Caco-2 (cell line): ENCODE data around the gene ZNF503. TPM values are rescaled to one million over a fixed set of nuclear protein-coding genes. Genes with fewer than 3 reads are reported as not detected.

Experiments used
- BruUV-seq: library from RNA; stranded (reverse); fragments of 400-500 nt; replicated peaks from 2 replicates; lab custom pipeline; 2021; lab: Mats Ljungman, UMichigan
- CTCF ChIA-PET: fragments of 300-600 bp; sonication (Branson Sonifier 250); formaldehyde crosslinking; loops from one replicate; lab custom pipeline; 2022; ENCODE audit warnings: antibody characterized with exemption; lab: Charles Lee
- POLR2A ChIA-PET: fragments of 300-600 bp; sonication (Branson Sonifier 250); formaldehyde crosslinking; loops from one replicate; lab custom pipeline; 2022; ENCODE audit warnings: antibody characterized with exemption; lab: Charles Lee
- DNase-seq, 2 experiments: peaks; one replicate each; pipeline versions ENCODE4 v3.0.0 to v3.0.0-alpha.2; 2020 to 2022
- H3K27me3 ChIP-seq: replicated peaks from 2 replicates; pipeline ENCODE4 v1.6.0; 2011; ENCODE audit warnings: low read length; ENCODE audit not compliant: control insufficient read depth, insufficient read depth
- H3K36me3 ChIP-seq: 2 replicates; pipeline ENCODE4 v1.5.1; 2011; ENCODE audit warnings: low read length; ENCODE audit not compliant: control insufficient read depth, insufficient read depth
- H3K4me1 ChIP-seq: fragments of 250-450 bp; sonication (Bioruptor Pico); 2 replicates; pipeline ENCODE4 v1.5.1; 2020; ENCODE audit warnings: mild to moderate bottlenecking
- H3K4me3 ChIP-seq: 2 replicates; pipeline ENCODE4 v1.5.1; 2011; ENCODE audit warnings: low read depth, mild to moderate bottlenecking, control low read depth, low read length
- H3K9me3 ChIP-seq: fragments of 250-450 bp; sonication (Bioruptor Pico); 2 replicates; pipeline ENCODE4 v1.5.1; 2020; ENCODE audit warnings: mild to moderate bottlenecking, moderate library complexity
- H3K27ac Mint-ChIP-seq: one replicate; pipeline ENCODE4 v1.8.0; 2022; ENCODE audit warnings: mixed read lengths; ENCODE audit not compliant: unreplicated experiment
- H3K27me3 Mint-ChIP-seq: one replicate; pipeline ENCODE4 v1.8.0; 2022; ENCODE audit warnings: mixed read lengths; ENCODE audit not compliant: insufficient read depth, unreplicated experiment
- H3K36me3 Mint-ChIP-seq: one replicate; pipeline ENCODE4 v1.8.0; 2022; ENCODE audit warnings: mild to moderate bottlenecking, mixed read lengths; ENCODE audit not compliant: insufficient read depth, unreplicated experiment
- H3K4me1 Mint-ChIP-seq: one replicate; pipeline ENCODE4 v1.8.0; 2022; ENCODE audit warnings: low read depth, mixed read lengths; ENCODE audit not compliant: unreplicated experiment
- H3K4me3 Mint-ChIP-seq: one replicate; pipeline ENCODE4 v1.8.0; 2022; ENCODE audit warnings: mild to moderate bottlenecking, moderate library complexity, mixed read lengths; ENCODE audit not compliant: unreplicated experiment
- H3K9me3 Mint-ChIP-seq: one replicate; pipeline ENCODE4 v1.8.0; 2022; ENCODE audit warnings: mixed read lengths; ENCODE audit not compliant: unreplicated experiment
- intact Hi-C: fragments of 100-400 bp; cut with micrococcal nuclease; formaldehyde crosslinking; loops from one replicate; pipeline ENCODE4 v1.10.0; 2022; ENCODE audit not compliant: unreplicated experiment
- total RNA-seq: library from RNA; stranded (reverse); gene quantifications from 2 replicates; pipeline ENCODE4 v1.2.3, GENCODE V29; 2022
- TF ChIP-seq, protein P1 (sequence below), 2 experiments: fragments of 200-600 bp in 1 of 2; IDR thresholded peaks; 1 replicate in 1 of 2; 2 replicates in 1 of 2; pipeline versions ENCODE4 v1.5.1 to v1.8.0; 2011 to 2022; ENCODE audit warnings: antibody characterized with exemption in 1 of 2, control low read depth in 1 of 2, inconsistent platforms in 1 of 2, low read depth in 1 of 2, low read length in 1 of 2, mild to moderate bottlenecking in 1 of 2, moderate library complexity in 1 of 2; ENCODE audit not compliant: insufficient read depth in 1 of 2, severe bottlenecking in 1 of 2, unreplicated experiment in 1 of 2

The ZNF503 gene
- total RNA-seq, 1 experiment from 2014 or later, result 35.5 TPM

DNA sequence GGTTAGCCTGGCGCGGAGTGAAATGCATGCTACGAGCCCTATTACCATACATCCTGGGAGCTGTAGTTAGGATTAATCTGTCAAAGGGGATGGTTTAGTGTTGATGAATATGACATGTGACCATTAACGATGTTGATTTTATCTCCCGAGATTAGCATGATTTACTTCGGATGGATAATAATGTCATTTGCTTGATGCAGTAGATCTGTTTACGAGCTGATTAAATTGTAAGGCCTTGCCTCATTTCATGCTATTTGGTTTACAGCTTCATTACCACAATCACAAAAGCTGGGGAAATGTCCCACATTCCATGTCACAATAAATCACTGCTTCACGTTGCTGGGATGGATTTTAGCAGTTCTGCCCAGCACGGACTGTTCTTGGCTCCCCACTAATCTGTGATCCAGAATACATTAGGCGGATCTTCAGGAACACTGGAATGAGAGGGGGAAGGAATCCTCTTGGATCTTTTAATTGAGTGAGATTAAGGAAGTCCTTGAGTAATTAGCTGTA lies 22.3 kb downstream of the ZNF503 start:
- H3K27ac Mint-ChIP-seq, result no peak overlapping the region
- no peak overlapping the region for H3K4me3 Mint-ChIP-seq
- Histone ChIP-seq H3K36me3 (no peaks in the 10 kb centered on the region), H3K4me3 (no peak overlapping the region), H3K9me3 (no peaks in the 10 kb centered on the region), H3K27me3 (no peaks in the 10 kb centered on the region), H3K4me1 (no peaks in the 10 kb centered on the region)
- peaks cover 3% of the 10 kb centered on the region for H3K27me3 Mint-ChIP-seq
- no TSS peak for BruUV-seq
- peaks cover 8% of the 10 kb centered on the region for H3K4me1 Mint-ChIP-seq
- TF ChIP-seq, protein P1, sequence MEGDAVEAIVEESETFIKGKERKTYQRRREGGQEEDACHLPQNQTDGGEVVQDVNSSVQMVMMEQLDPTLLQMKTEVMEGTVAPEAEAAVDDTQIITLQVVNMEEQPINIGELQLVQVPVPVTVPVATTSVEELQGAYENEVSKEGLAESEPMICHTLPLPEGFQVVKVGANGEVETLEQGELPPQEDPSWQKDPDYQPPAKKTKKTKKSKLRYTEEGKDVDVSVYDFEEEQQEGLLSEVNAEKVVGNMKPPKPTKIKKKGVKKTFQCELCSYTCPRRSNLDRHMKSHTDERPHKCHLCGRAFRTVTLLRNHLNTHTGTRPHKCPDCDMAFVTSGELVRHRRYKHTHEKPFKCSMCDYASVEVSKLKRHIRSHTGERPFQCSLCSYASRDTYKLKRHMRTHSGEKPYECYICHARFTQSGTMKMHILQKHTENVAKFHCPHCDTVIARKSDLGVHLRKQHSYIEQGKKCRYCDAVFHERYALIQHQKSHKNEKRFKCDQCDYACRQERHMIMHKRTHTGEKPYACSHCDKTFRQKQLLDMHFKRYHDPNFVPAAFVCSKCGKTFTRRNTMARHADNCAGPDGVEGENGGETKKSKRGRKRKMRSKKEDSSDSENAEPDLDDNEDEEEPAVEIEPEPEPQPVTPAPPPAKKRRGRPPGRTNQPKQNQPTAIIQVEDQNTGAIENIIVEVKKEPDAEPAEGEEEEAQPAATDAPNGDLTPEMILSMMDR (IDR thresholded peaks at IDR 0.05; ENCODE audit: insufficient read depth in 1 of 2, low read depth in 1 of 2, low read length in 1 of 2, severe bottlenecking in 1 of 2, unreplicated experiment in 1 of 2), result no peak
- intact Hi-C loops, result no loop called here
- ChIA-PET CTCF (interaction anchor here (0.6 to 1.0 kb wide), 2 partner anchors 82 to 373 kb away, joined by 3 to 5 read pairs; no protein-coding TSS in a partner anchor), POLR2A (no interaction called here)
- H3K36me3 Mint-ChIP-seq, result no peaks in the 10 kb centered on the region
- no peak for DNase-seq
- no peaks in the 10 kb centered on the region for H3K9me3 Mint-ChIP-seq

DNA sequence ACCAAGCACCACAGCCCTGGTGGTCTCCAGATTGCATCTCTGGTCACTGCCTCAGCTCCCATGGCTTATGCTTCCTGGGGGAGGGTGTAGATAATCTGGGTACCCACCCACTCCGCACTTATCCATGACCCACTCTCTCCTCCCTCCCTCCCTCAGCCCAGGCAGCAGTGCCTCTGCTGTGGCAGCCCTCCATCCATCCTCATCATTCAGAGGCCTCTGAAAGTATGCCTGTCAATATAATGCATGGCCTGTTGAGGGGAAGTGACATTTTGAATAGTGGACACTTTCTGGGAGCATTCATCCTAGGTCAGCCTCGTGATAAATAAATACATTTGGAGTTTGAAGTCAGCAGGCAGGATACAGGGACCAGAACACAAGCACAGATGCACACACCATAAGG lies 23.2 kb downstream of the ZNF503 start:
- H3K4me3 Mint-ChIP-seq, result no peak overlapping the region
- Histone ChIP-seq H3K36me3 (no peaks in the 10 kb centered on the region), H3K4me1 (no peaks in the 10 kb centered on the region), H3K9me3 (no peaks in the 10 kb centered on the region), H3K27me3 (no peaks in the 10 kb centered on the region), H3K4me3 (no peak overlapping the region)
- H3K4me1 Mint-ChIP-seq, result peaks cover 8% of the 10 kb centered on the region
- DNase-seq, result no peak
- peaks cover 5% of the 10 kb centered on the region for H3K27me3 Mint-ChIP-seq
- no peaks in the 10 kb centered on the region for H3K9me3 Mint-ChIP-seq
- ChIA-PET POLR2A (no interaction called here), CTCF (no interaction called here)
- H3K36me3 Mint-ChIP-seq, result no peaks in the 10 kb centered on the region
- TF ChIP-seq, protein P1 (IDR thresholded peaks at IDR 0.05; ENCODE audit: insufficient read depth in 1 of 2, low read depth in 1 of 2, low read length in 1 of 2, severe bottlenecking in 1 of 2, unreplicated experiment in 1 of 2), result no peak
- no peak overlapping the region for H3K27ac Mint-ChIP-seq
- BruUV-seq, result no TSS peak
- intact Hi-C loops, result no loop called here

DNA sequence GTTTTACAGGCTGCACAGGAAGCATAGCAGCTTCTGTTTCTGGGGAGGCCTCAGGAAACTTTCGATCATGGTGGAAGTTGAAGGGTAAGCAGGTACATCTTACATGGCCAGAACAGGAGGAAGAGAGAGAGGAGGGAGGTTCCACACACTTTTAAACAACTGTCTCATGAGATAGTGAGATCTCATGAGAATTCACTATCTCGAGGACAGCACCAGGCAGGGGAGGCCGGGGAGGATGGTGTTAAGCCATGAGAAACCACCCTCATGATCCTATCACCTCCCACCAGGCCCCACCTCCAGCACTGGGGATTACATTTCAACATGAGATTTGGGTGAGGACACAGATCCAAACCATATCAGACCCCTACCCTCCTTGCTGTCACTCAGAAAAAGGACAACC lies 23.7 kb downstream of the ZNF503 start:
- CTCF ChIA-PET, result no interaction called here
- no peaks in the 10 kb centered on the region for H3K27me3 ChIP-seq
- Mint-ChIP-seq H3K27ac (no peak overlapping the region), H3K4me3 (no peak overlapping the region), H3K27me3 (peaks cover 5% of the 10 kb centered on the region), H3K4me1 (peaks cover 8% of the 10 kb centered on the region), H3K36me3 (no peaks in the 10 kb centered on the region), H3K9me3 (no peaks in the 10 kb centered on the region)
- no peaks in the 10 kb centered on the region for H3K36me3 ChIP-seq
- intact Hi-C loops, result no loop called here
- no peaks in the 10 kb centered on the region for H3K4me1 ChIP-seq
- no TSS peak for BruUV-seq
- POLR2A ChIA-PET, result no interaction called here
- no peak for DNase-seq
- H3K9me3 ChIP-seq, result no peaks in the 10 kb centered on the region
- H3K4me3 ChIP-seq, result no peak overlapping the region
- TF ChIP-seq, protein P1 (IDR thresholded peaks at IDR 0.05; ENCODE audit: insufficient read depth in 1 of 2, low read depth in 1 of 2, low read length in 1 of 2, severe bottlenecking in 1 of 2, unreplicated experiment in 1 of 2), result no peak
